GM18858 (cell line): Measurements from ENCODE around the gene SLC25A6.
"Not testable (repeated sequence)": the region's sequence is repeated elsewhere in the genome, so short reads cannot be mapped to it uniquely, and the experiment has no call there.

Source experiments
- ATAC-seq: cut with Tn5 transposase; IDR thresholded peaks from one replicate; pipeline ENCODE4 v1.9.1; 2021; ENCODE audit not compliant: unreplicated experiment

The SLC25A6 gene

DNA sequence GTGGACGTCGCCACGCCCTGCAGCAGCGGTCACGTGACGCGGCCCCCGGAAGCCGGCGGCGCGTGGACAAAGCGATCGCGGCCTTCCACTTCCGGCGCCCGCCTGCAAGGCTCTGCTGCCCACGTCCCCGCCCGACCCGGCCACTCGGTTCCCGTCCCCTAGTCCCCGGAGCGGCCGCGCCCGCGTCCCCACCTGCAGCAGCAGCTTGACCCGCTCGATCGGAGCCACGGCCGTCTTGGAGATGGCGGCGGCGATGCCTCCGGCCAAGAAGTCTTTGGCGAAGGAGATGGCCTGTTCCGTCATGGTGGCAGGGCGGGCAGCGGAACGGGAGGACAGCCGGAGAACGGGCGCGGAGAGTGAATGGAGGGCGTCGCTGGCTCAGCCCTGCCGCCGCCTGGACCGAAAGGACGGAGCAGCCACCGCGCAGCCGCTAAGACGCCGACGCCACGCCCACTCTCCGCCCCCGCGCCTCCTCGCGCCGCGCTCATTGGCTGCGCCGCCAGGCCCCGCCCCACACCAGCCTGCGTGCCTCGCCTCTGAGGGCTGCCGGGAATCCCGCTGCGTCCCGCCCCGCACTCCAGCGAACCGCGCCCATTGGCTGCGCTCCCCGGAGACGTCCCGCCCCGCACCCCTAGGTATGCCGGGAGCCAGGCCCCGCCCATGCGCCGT, at the start of gene SLC25A6:
TSS of gene SLC25A6 (minus strand) at position 407 of the 669 bp plus-strand sequence. CDS start at position 303, 104 bp downstream.
- ATAC-seq = peak; percentile 87

DNA sequence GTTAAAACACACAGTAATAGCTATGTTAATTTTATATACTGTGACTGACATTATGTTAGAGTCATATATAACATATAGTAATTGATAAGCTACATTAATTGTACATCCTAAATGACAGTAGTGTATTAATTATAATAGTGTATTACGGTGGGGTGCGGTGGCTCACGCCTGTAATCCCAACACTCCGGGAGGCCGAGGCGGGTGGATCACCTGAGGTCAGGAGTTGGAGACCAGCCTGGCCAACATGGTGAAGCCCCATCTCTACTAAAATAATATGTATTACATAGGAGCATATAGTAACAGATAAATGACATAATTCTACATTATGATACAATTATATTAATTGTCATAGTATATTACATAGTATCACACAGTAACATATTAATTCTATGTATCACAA, 48.6 kb upstream of the SLC25A6 start:
- ATAC-seq = no peak

DNA sequence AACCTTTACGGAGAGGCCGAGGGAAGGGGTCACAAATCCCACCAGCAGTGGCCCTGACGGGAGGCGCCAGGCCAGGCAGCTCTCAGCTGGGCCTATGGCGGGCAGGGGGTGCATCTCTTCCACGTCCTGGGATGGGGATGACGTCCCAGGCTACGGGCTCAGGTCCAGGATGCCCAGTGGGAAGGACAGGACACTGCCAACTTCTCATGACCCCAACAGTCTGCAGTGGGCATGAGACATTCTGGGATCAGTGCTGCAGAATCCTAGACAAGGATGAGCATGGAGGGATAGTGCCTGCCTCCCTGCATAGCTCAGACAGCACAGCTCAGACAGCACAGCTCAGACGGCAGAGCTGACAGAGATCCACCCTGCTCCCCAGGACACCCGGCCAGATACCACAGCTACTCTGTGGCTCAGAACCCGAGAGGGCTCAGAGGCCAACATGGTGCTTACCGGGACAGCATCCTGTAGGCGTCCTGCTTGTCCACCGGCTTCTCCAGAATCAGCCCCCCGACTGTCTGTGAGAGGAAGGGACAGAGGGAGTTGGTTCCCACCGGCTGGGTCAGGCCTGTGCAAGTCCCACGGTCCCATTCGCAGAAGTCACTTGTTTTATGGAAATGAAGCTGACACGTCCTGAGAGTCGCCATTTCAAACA, 43.5 kb upstream of the SLC25A6 start:
- ATAC-seq = no peak

DNA sequence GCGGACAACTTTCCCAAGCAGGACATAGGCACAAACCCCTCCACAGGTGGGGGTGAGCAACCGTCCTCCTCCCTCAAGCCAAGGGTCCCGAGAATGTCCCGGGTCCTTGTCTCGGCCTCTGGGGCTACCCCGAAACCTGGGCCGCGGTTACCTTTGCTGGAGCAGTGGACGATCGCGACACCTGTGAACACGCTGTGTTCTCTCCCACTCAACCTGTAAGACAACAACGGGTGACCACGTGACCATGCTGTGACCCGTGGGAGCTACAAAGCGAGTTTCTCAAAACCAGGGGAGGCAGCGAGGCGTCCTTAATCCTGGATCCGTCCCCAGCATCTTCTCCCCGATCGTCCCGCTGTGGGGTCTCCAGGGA, 42.9 kb upstream of the SLC25A6 start:
- ATAC-seq = no peak

DNA sequence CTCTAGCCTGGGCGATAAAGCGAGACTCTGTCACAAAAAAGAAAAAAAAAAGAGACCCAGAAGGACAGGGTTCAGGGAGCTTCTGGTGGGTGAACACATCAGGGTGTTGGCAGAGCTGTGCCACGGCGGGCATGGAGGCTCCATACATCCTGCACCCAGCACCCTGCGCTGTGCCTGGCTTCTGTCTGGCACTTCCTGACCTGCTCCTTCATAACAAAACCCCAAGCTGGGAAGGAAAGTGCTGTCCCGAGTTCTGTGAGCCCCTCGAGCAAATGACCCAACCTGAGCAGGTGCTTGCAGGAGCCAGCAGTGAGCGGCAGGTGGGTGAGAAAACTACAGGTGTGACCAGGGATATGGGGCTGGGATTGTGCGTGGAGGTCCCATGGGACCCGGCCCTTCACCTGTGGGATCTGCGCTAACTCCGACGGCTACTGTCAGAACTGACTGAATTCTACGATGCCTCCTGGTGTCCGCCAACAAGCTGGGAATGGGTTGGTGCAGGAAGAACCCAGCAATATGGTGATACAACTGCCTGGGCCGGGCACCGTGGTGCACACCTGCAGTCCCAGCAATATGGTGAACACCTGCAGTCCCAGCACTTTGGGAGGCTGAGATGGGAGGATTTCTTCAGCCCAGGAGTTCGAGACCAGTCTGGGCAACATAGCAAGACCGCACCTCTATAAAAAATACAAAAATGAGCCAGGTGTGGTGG, 41.9 kb upstream of the SLC25A6 start:
- no peak for ATAC-seq

DNA sequence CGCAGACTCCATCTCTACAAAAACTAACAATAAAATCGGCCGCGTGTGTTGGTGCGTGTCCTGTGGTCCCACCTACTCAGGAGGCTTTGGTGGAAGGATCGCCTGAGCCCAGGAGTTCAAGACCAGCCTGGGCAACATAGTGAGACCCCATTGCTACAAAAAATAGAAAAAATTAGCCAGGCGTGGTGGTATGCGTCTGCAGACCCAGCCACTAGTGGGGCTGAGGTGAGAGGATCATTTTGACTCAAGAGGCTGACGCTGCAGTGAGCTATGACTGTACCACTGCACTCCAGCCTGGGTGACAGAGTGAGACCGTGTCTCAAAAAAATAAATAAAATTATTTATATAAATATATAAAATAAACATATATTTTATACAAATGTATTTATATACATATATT, 38.5 kb upstream of the SLC25A6 start:
- ATAC-seq = no peak

DNA sequence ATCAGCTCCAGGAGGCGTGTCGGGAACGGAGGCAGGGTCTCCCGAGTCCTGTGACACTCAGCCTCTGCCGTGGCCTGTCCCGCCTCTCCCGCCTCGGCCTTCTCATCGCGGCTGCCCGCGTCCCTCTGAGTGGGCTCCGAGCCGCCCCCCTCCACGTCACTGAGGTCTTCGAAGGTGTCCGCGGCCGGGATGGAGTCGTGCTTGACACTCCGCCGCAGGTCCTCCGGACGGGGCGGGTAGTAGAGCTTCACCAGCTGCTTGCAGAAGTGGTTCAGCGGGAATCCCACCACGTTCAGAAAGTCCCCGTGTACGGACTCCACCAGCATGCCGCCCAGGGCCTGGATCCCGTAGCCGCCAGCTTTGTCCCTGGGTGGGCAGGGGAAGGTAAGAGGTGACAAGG, 35.8 kb upstream of the SLC25A6 start:
- ATAC-seq = no peak

DNA sequence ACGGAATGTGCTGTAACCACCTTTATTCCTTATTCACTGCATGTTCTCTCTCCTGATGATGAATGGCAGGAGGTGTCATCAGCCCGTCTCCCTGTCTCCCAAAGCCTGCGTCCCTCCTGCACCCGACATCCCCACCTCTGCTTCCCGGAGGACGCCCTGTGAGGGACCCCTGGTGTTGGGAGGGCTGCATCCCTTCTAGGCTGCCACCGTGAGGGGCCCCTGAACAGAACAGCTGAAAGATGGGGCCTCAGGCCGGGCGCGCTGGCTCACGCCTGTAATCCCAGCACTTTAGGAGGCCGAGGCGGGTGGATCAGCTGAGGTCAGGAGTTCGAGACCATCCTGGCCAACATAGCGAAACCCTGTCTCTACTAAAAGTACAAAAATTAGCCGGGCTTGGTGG, 34.4 kb upstream of the SLC25A6 start:
- ATAC-seq = not testable (repeated sequence)

DNA sequence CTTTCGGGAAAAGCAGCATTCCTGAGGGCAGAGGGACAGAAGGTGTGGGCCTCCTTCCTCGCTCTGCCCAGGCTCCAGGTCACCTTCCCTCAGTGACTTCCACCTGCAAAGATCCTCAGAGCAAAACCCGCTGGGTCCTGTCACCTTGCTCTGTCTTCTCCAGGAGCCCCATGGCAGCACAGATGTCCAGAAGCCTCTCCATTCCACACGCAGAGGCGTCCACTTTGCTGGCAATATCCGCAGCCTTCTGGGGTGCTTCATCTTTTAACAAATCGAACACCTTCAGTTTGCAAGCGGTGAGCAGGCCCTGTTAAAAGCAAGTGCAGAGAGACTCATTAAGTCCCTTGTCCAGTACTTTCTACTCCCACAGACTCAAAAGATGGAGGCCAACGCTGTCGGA, 33.5 kb upstream of the SLC25A6 start:
- no peak for ATAC-seq

DNA sequence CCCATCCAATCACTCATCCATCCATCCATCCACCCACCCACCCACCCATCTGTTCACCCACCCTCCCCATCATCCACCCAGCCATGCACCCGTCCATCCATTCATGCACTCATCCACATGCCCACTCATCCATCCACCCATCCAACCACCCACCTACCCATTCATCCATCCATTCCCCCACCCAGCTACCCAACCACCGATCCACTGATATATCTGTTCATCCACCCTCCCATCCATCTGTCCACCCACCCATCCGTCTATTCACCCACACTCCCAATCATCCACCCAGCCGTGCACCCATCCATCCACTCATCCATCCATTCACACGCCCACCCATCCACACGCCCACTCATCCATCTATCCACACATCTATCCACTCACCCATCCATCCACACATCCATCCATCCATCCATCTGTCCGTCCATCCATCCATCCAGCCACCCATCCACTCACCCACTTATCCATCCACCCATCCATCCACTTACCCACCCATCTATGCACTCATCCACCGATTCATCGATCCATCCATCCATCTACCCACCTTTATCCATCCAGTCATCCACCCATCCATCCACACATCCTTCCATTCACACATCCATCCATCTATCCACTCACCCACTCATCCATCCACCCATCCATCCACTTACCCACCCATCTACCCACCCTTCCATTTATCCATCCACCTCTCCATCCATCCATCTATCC, 32.4 kb upstream of the SLC25A6 start:
- ATAC-seq = no peak

DNA sequence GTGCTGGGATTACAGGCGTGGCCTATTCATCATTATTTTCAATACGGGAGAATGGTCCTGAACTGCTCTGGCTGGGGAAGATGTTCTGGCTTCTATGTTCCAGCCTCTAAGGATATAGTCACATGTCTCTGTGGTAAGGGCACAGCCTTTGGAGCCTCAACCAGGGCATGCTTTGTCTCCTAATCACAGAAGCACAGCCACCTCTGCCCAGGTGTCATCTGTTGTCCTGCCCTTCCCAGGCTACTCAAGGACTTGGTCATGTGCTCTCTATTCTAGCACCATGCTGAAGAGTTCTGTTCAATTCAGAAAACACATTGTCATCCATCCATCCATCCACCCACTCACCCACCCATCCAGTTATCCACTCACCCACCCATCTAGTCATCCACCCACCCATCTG, 31.3 kb upstream of the SLC25A6 start:
- ATAC-seq = no peak

DNA sequence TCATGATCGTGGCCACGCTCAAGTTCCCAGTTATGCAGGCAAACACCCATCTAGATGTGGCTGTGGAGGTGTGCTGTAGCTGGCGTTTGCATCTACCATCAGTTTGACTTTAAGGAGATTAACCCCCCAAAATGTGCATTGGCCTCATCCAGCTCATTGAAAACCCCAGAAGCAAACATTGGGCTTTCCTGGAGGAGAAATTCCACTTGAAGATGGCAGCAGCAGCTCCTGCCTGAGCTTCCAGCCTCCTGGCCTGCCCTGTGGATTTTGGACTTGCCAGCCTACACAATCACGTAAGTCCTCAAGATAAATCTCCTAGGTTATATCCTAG, 30.2 kb upstream of the SLC25A6 start:
- no peak for ATAC-seq

DNA sequence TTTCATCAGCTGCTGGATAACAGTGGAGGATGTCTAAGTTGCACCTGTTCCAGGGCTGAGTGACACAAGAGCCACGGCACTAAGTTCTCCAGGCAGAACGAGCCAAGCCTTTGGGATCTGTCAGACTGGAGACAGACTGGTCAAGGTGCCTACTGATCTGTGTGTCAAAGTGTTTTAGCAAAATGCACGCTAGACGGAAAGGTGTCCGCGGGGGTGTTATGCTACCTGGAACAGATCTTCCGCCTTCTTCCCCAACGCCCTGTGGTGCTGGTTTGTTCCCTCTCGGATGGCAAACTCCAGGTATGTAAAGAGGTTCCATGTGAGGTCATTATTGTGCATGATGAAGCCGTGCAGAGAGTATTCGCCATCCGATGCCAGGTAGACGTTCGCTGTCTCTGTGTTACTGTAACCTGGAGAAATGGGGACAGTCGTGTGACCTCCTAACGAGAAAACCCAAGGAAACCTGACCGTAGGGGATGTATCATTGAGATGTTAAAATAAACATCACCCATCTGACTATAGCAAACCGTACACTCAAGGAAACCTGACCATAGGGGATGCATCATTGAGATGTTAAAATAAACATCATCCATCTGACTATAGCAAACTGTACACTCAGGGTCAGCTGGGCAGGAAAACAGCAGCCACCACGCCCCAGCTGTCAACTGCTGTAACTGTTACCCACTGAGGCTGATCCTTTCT, 29.7 kb upstream of the SLC25A6 start:
- no peak for ATAC-seq

DNA sequence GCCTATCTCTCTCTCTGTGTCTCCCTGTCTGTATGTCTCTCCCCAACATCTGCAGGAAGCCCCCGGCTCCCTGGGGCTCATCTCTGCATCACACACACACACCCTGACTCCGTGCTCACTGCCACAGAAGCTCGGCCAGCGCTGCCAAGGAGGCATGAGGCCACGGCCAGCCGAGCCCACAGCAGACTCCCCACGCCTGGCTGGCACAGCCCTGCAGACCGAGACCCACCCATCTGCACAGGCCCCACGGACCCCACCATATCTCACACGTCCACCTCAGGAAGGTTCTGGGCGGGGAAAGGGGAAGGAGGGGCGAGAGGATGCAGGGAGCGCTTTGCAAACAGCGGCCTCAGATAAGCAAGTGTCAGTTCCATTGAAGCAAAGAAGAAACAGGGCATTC, 28.5 kb upstream of the SLC25A6 start:
- ATAC-seq = no peak

DNA sequence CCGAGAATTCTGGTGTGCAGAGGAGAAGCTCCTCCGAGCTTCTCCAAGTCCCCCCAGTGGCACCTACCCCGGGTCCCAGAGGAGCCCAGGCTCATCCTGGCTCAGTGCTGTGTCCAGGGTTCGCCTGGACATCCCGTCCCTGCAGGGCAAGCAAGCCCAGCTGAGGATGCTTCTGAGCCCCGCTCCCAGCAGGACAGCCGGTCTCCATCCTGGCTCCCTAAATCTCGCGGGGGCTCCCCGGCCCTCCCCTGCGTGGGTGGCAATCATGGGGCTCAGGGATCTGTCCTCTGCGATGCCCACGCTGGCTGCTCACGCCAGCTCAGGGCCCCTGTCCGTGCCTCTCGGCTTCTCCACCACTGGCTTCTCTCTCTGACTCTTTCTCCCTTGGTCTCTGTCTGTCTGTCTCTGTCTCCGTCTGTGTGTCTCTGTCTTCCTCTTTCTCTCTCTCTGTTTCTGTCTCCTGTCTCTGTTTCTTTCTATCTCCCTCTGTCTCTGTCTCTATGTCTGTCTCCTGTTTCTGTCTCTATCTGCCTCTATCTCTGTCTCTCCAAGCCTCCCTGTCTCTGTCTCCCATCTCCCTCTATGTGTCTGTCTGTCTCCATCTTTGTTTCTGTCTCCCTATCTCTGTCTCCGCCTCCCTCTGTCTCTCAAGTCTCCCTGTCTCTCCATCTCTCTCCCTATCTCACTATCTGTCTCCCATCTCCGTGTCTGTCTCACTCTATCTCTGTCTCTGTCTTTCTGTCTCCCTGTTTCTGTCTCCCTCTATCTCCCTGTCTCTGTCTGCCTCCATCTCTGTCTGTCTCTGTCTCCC, 27.8 kb upstream of the SLC25A6 start:
- ATAC-seq = no peak

DNA sequence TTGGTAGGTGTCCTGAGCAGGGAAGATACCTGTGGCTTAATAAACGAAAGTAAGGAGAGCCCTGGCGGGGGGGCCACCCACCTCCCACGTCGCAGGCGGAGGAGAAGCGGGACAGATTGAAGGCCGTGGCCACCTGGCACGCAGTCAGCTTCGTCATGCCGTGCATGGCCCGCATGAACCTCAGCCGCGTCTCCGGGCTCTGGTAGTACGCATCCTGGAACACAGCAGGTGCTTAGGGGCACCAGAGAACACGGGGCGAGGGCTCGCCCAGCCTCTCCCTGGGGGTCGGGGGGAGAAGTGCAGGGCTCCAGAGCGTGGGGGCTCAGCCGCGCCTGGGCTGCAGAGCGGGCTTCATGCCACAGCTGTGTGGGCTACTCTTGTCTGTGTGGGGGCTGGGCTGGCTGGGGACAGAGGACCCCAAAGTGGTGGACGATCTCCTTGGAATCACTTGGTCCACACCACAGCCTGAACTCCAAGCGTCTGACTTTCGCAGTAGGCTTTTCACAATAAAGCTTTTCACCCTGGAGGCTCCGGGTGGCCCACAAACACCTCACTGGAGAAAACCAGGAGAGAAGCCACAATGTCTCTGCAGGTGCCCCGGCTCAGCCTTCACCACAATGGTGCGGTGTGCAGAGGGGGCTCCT, 27.1 kb upstream of the SLC25A6 start:
- no peak for ATAC-seq

DNA sequence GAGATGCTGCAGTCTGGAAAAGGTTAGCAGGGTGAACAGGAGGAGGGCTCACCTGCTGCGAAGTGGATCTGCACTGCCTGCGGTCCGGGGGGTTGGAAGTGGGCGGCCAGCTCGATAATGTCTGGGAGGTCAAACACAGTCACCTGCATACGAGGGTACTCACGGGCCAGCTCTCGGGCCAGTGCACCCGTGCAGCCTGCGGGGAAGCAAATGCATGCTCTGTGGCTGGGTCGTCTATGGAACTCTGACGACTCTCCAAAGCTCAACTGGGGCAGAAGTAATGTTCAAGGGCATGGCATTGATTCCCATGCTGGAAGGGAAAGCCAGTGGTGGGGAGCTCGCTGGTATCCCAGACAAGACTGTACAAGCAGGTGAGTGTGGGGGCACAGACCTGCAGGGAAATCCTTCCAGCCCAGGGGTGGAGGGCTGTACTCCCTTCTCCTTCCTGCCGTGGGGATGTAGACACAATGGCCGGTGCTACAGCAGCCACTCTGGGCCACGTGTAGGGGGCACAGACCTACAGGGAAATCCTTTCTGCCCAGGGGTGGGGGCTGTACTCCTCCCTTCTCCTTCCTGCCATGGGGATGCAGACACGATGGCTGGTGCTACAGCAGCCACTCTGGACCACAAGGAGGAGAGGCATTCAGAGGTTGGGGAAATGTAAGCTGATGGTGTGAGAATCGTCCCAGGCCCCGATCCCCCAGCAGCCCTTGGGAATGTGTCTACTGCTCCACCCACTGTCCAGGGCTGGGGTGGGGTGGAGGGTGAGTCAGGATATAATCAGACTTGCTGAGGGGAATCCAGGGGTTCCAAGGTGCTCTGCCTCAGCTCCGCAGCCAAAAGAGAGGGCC, 26.2 kb upstream of the SLC25A6 start:
- no peak for ATAC-seq

DNA sequence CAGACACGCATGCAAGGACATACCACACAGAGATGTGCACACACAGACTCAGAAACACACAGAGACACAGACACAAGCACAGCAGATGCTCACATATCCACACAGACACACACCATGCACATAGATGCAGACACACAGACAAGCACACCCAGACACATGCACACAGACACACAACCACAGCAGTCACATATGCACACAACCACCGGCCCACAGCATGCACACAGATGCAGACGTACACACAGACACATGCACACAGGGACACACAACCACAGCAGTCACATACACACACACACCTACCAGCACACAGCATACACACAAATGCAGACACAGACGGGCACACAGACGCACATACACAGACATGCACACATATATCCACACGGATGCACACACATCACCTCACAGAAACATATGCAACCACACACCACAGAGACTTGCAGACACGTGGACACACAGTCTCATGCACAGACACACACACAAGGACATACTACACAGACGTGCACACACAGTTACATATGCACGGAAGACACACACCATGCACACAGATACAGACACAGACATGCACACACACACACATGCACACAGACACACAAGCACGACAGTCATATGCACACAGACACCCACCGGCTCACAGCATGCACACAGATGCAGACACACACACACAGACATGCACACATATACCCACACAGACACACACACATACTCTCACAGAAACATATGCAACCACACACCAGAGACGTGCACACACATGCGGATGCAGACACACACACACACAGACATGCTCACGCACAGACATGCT, 25.2 kb upstream of the SLC25A6 start:
- no peak for ATAC-seq
